BLaER1 (cell line): ENCODE measurements around the gene RET.

Experiments used
- H3K27ac ChIP-seq: shearing (Covaris generic); formaldehyde crosslinking; 2 replicates; pipeline ENCODE4 v1.8.1; 2022
- H3K27me3 ChIP-seq: shearing (Covaris generic); formaldehyde crosslinking; 2 replicates; pipeline ENCODE4 v1.8.1; 2022
- H3K36me3 ChIP-seq: shearing (Covaris generic); formaldehyde crosslinking; 2 replicates; pipeline ENCODE4 v1.8.1; 2022
- H3K4me1 ChIP-seq: shearing (Covaris generic); formaldehyde crosslinking; 2 replicates; pipeline ENCODE4 v1.8.1; 2022
- H3K4me2 ChIP-seq: shearing (Covaris generic); formaldehyde crosslinking; 2 replicates; pipeline ENCODE4 v1.8.1; 2022
- H3K4me3 ChIP-seq: shearing (Covaris generic); formaldehyde crosslinking; 2 replicates; pipeline ENCODE4 v1.8.1; 2022
- H3K9ac ChIP-seq: shearing (Covaris generic); formaldehyde crosslinking; 2 replicates; pipeline ENCODE4 v1.8.1; 2022
- H3K9me3 ChIP-seq: shearing (Covaris generic); formaldehyde crosslinking; 2 replicates; pipeline ENCODE4 v1.8.1; 2022
- H4K20me1 ChIP-seq: shearing (Covaris generic); formaldehyde crosslinking; 2 replicates; pipeline ENCODE4 v1.8.1; 2022
- Cebpa-rat ChIP-seq: shearing (Covaris generic); IDR thresholded peaks from 2 replicates; pipeline ENCODE4 v1.8.1; 2022

RET gene

GRCh38 chr10:43075612-43076003, 1.3 kb upstream of the RET start:
- H3K9ac ChIP-seq = no peak overlapping the region
- peaks cover 12% of the 10 kb centered on the region; the same call in 1 of the 2 replicates for H4K20me1 ChIP-seq
- H3K27ac ChIP-seq = no peak overlapping the region
- peaks cover 32% of the 10 kb centered on the region for H3K4me1 ChIP-seq
- H3K4me2 ChIP-seq = no peak overlapping the region
- H3K27me3 ChIP-seq = peaks cover 46% of the 10 kb centered on the region
- H3K9me3 ChIP-seq = no peaks in the 10 kb centered on the region
- TF ChIP-seq Cebpa-rat = no peak
- no peak overlapping the region for H3K4me3 ChIP-seq
- no peaks in the 10 kb centered on the region for H3K36me3 ChIP-seq

- Histone ChIP-seq H3K36me3 (no peaks in the 10 kb centered on the region), H4K20me1 (peaks cover 12% of the 10 kb centered on the region; the same call in 1 of the 2 replicates), H3K9me3 (no peaks in the 10 kb centered on the region), H3K27ac (no peak overlapping the region), H3K4me3 (no peak overlapping the region), H3K4me2 (peak overlapping the region; percentile 42), H3K9ac (no peak overlapping the region), H3K4me1 (peaks cover 40% of the 10 kb centered on the region), H3K27me3 (peaks cover 46% of the 10 kb centered on the region)
- TF ChIP-seq Cebpa-rat = no peak
These were observed 476 bp upstream of the RET start for GRCh38 chr10:43076311-43076875.

- Histone ChIP-seq H3K36me3 (no peaks in the 10 kb centered on the region), H3K9me3 (no peaks in the 10 kb centered on the region), H3K27ac (no peak overlapping the region), H3K4me3 (peak overlapping the region; percentile 64), H3K27me3 (peaks cover 46% of the 10 kb centered on the region), H3K4me1 (peaks cover 52% of the 10 kb centered on the region), H3K4me2 (peak overlapping the region; percentile 94), H3K9ac (no peak overlapping the region), H4K20me1 (peaks cover 12% of the 10 kb centered on the region; the same call in 1 of the 2 replicates)
- no peak for TF ChIP-seq Cebpa-rat
These were observed 727 bp downstream of the RET start for GRCh38 chr10:43077421-43078171.

GRCh38 chr10:43078175-43078985, 1.5 kb downstream of the RET start:
- H3K4me2 ChIP-seq = peak overlapping the region; percentile 94

GRCh38 chr10:43078986-43079273, 2.1 kb downstream of the RET start:
- Histone ChIP-seq H3K9me3 (no peaks in the 10 kb centered on the region), H3K4me2 (peak overlapping the region; percentile 94), H3K4me1 (peaks cover 66% of the 10 kb centered on the region), H3K4me3 (no peak overlapping the region), H3K9ac (no peak overlapping the region), H3K36me3 (no peaks in the 10 kb centered on the region), H3K27ac (no peak overlapping the region), H4K20me1 (peaks cover 12% of the 10 kb centered on the region; the same call in 1 of the 2 replicates), H3K27me3 (peaks cover 46% of the 10 kb centered on the region)
- no peak for TF ChIP-seq Cebpa-rat

More at GRCh38 chr10:43078175-43078985, 1.5 kb downstream of the RET start:
- no peaks in the 10 kb centered on the region for H3K9me3 ChIP-seq
- no peak overlapping the region for H3K4me3 ChIP-seq
- no peak overlapping the region for H3K27ac ChIP-seq
- peaks cover 60% of the 10 kb centered on the region for H3K4me1 ChIP-seq
- no peak overlapping the region for H3K9ac ChIP-seq
- H3K36me3 ChIP-seq = no peaks in the 10 kb centered on the region
- peaks cover 46% of the 10 kb centered on the region for H3K27me3 ChIP-seq
- peaks cover 12% of the 10 kb centered on the region; the same call in 1 of the 2 replicates for H4K20me1 ChIP-seq
- no peak for TF ChIP-seq Cebpa-rat

- H3K4me2 ChIP-seq = peak overlapping the region; percentile 94
- no peak overlapping the region for H3K4me3 ChIP-seq
- no peaks in the 10 kb centered on the region for H3K36me3 ChIP-seq
- no peak overlapping the region for H3K9ac ChIP-seq
- peaks cover 75% of the 10 kb centered on the region for H3K4me1 ChIP-seq
- TF ChIP-seq Cebpa-rat = no peak
- no peak overlapping the region for H3K27ac ChIP-seq
- H3K27me3 ChIP-seq = peaks cover 46% of the 10 kb centered on the region
- no peaks in the 10 kb centered on the region for H3K9me3 ChIP-seq
- peaks cover 12% of the 10 kb centered on the region; the same call in 1 of the 2 replicates for H4K20me1 ChIP-seq
These were observed 3.0 kb downstream of the RET start for GRCh38 chr10:43079856-43080255.

- peak overlapping the region; percentile 56; the same call in 1 of the 2 replicates for H3K9ac ChIP-seq
- H4K20me1 ChIP-seq = peaks cover 12% of the 10 kb centered on the region; the same call in 1 of the 2 replicates
- H3K9me3 ChIP-seq = no peaks in the 10 kb centered on the region
- peaks cover 83% of the 10 kb centered on the region for H3K4me1 ChIP-seq
- peak overlapping the region; percentile 94 for H3K4me2 ChIP-seq
- H3K4me3 ChIP-seq = no peak overlapping the region
- H3K27ac ChIP-seq = peak overlapping the region; percentile 79
- no peaks in the 10 kb centered on the region for H3K36me3 ChIP-seq
- peaks cover 27% of the 10 kb centered on the region for H3K27me3 ChIP-seq
- no peak for TF ChIP-seq Cebpa-rat
These were observed 5.2 kb downstream of the RET start for GRCh38 chr10:43082087-43082486.

- no peaks in the 10 kb centered on the region for H3K9me3 ChIP-seq
- peak overlapping the region; percentile 94 for H3K4me2 ChIP-seq
- peaks cover 79% of the 10 kb centered on the region for H3K4me1 ChIP-seq
- peak overlapping the region; percentile 56 for H3K9ac ChIP-seq
- H3K27me3 ChIP-seq = peaks cover 20% of the 10 kb centered on the region
- H3K27ac ChIP-seq = peak overlapping the region; percentile 79
- peak overlapping the region; percentile 16; the same call in 1 of the 2 replicates for H3K4me3 ChIP-seq
- peaks cover 10% of the 10 kb centered on the region; the same call in 1 of the 2 replicates for H4K20me1 ChIP-seq
- no peak for TF ChIP-seq Cebpa-rat
- H3K36me3 ChIP-seq = no peaks in the 10 kb centered on the region
These were observed 5.9 kb downstream of the RET start for GRCh38 chr10:43082746-43083145.

GRCh38 chr10:43083764-43084163, 6.9 kb downstream of the RET start:
- Histone ChIP-seq H3K9me3 (no peaks in the 10 kb centered on the region), H3K4me1 (peaks cover 69% of the 10 kb centered on the region), H3K4me2 (peak overlapping the region; percentile 94), H3K27me3 (peaks cover 10% of the 10 kb centered on the region), H3K27ac (peak overlapping the region; percentile 79), H3K9ac (peak overlapping the region; percentile 56), H3K4me3 (0 out of 2 replicates have a peak overlapping the region, but pooled peaks have one; percentile 16), H4K20me1 (0 out of 2 replicates have a peak, but pooled peaks cover under 1% of the 10 kb centered on the region), H3K36me3 (no peaks in the 10 kb centered on the region)
- no peak for TF ChIP-seq Cebpa-rat
